ENCODE measurements around the gene C19orf85. TPM values are rescaled to one million over a fixed set of nuclear protein-coding genes. Genes with fewer than 3 reads are reported as not detected.

The C19orf85 gene
- total and polyA plus RNA-seq, 12 donors: not detected

GRCh38 chr19:55456347-55456746, 8.2 kb downstream of the C19orf85 start:
- peak in 6 of 7 donors; percentile 64 to 81 (median 76) for DNase-seq
- Histone ChIP-seq H3K36me3 (replicated peaks in 1 of 2) (no peaks in the 10 kb centered on the region), H3K9me3 (replicated peaks in 1 of 3) (no peaks in the 10 kb centered on the region), H3K4me1 (replicated peaks in 1 of 2) (peaks cover 16 to 21% of the 10 kb centered on the region in 2 donors), H3K27ac (peak overlapping the region in 1 of 5 donors; percentile 68), H3K27me3 (peaks cover 12% of the 10 kb centered on the region), H3K4me3 (no peak overlapping the region)
- 61 to 66% (median 65%) methylated on average over 11 to 14 of the region's 14 CpGs for WGBS, 4 donors
- no peak for TF ChIP-seq POLR2A (IDR thresholded peaks at IDR 0.05)
- no peak for TF ChIP-seq CTCF (IDR thresholded peaks at IDR 0.05)
- intact Hi-C loops (cut with DNase I): no loop called here

GRCh38 chr19:55455576-55456235, 8.8 kb downstream of the C19orf85 start:
- intact Hi-C loops (cut with DNase I): no loop called here
- 68 to 80% (median 74%) methylated on average over 10 to 11 of the region's 11 CpGs for WGBS, 4 donors
- peak in 2 of 7 donors; percentile 32 to 69 for DNase-seq
- peaks cover 15% of the 10 kb centered on the region in 2 donors for H3K4me1 ChIP-seq (replicated peaks in 1 of 2)
- no peak overlapping the region for H3K4me3 ChIP-seq
- peak overlapping the region in 1 of 5 donors; percentile 68 for H3K27ac ChIP-seq
- TF ChIP-seq POLR2A (IDR thresholded peaks at IDR 0.05) (no peak), CTCF (IDR thresholded peaks at IDR 0.05) (no peak)
- peaks cover 15% of the 10 kb centered on the region for H3K27me3 ChIP-seq
- H3K9me3 ChIP-seq (replicated peaks in 1 of 3): no peaks in the 10 kb centered on the region
- no peaks in the 10 kb centered on the region for H3K36me3 ChIP-seq (replicated peaks in 1 of 2)

GRCh38 chr19:55454787-55455243, 9.7 kb downstream of the C19orf85 start:
- intact Hi-C loops (cut with DNase I): no loop called here
- WGBS, 4 donors: 77 to 82% (median 79%) methylated on average over 10 to 14 of the region's 14 CpGs

More at GRCh38 chr19:55454787-55455243, 9.7 kb downstream of the C19orf85 start:
- DNase-seq: peak in 2 of 7 donors; percentile 38 to 66
- H3K4me3 ChIP-seq: no peak overlapping the region
- peaks cover 11% of the 10 kb centered on the region in 2 donors for H3K4me1 ChIP-seq (replicated peaks in 1 of 2)
- H3K36me3 ChIP-seq (replicated peaks in 1 of 2): no peaks in the 10 kb centered on the region
- peaks cover 15% of the 10 kb centered on the region for H3K27me3 ChIP-seq
- no peaks in the 10 kb centered on the region for H3K9me3 ChIP-seq (replicated peaks in 1 of 3)
- TF ChIP-seq CTCF (IDR thresholded peaks at IDR 0.05) (peak; percentile 24 to 57 (median 40)), POLR2A (IDR thresholded peaks at IDR 0.05) (no peak)
- no peak overlapping the region for H3K27ac ChIP-seq

All from adrenal gland (tissue), 12 donors.